A549 (cell line): Measurements from ENCODE around the gene NKIRAS2. TPM values are rescaled to one million over a fixed set of nuclear protein-coding genes. Genes with fewer than 3 reads are reported as not detected.

ENCODE experiments used
- ATAC-seq, 2 experiments: fragments of 200-7000 bp in 1 of 2; fragments of >200 bp in 1 of 2; cut with Nextera tagmentation in 1 of 2; cut with Tn5 transposase in 1 of 2; 3 replicates each; pipeline versions ENCODE4 v1.8.0 to v1.9.1; 2018 to 2020; ENCODE audit warnings: mild to moderate bottlenecking in 1 of 2, moderate library complexity in 1 of 2
- CTCF ChIA-PET: fragments of 300-600 bp; sonication (Branson Sonifier 250); formaldehyde crosslinking; extraction: SDS; loops from one replicate; lab custom pipeline; 2021; ENCODE audit warnings: antibody characterized with exemption, inconsistent platforms; lab: Yijun Ruan, JAX
- POLR2A ChIA-PET: fragments of 350-600 bp; formaldehyde crosslinking; extraction: SDS; loops from one replicate; lab custom pipeline; 2021; ENCODE audit warnings: antibody characterized with exemption, inconsistent platforms; lab: Yijun Ruan, JAX
- DNase-seq, 2 experiments: peaks; one replicate each; pipeline versions ENCODE4 v3.0.0 to v3.0.0-alpha.2; 2011 to 2016; ENCODE audit warnings: low read depth in 1 of 2, low spot score in 1 of 2
- FAIRE-seq: peaks from 2 replicates; lab custom pipeline; 2011; peaks lifted over from hg19 to GRCh38; lab: Jason Lieb, UNC
- H3K27ac ChIP-seq, 2 experiments: fragments of >200 bp; sonication (Bioruptor Twin); formaldehyde crosslinking; 3 replicates each; pipeline ENCODE4 v1.5.1; 2016 to 2017
- H3K4me1 ChIP-seq: fragments of >200 bp; sonication (Bioruptor Twin); formaldehyde crosslinking; 3 replicates; pipeline ENCODE4 v1.6.1; 2016
- H3K4me2 ChIP-seq: fragments of >200 bp; sonication (Bioruptor Twin); formaldehyde crosslinking; 3 replicates; pipeline ENCODE4 v1.6.1; 2016
- H3K4me3 ChIP-seq: fragments of >200 bp; sonication (Bioruptor Twin); formaldehyde crosslinking; 3 replicates; pipeline ENCODE4 v1.5.1; 2016
- H3K9me3 ChIP-seq: fragments of >200 bp; sonication (Bioruptor Twin); formaldehyde crosslinking; 3 replicates; pipeline ENCODE4 v1.6.1; 2016
- BHLHE40 ChIP-seq: IDR thresholded peaks from 2 replicates; pipeline ENCODE4 v1.6.1; 2012; ENCODE audit warnings: low read depth, low read length, inconsistent platforms
- CBX8 ChIP-seq: fragments of 200-600 bp; sonication (generic); IDR thresholded peaks from 2 replicates; pipeline ENCODE4 v1.6.1; 2016
- CHD4 ChIP-seq: fragments of 200-600 bp; sonication (generic); IDR thresholded peaks from 2 replicates; pipeline ENCODE4 v1.6.1; 2016; ENCODE audit warnings: antibody characterized with exemption, mild to moderate bottlenecking, borderline replicate concordance
- EHMT2 ChIP-seq: fragments of 200-600 bp; sonication (generic); IDR thresholded peaks from 2 replicates; pipeline ENCODE4 v1.6.1; 2016; ENCODE audit warnings: antibody characterized with exemption, low read depth, mild to moderate bottlenecking, moderate library complexity
- ELK1 ChIP-seq: fragments of 150-350 bp; IDR thresholded peaks from 2 replicates; pipeline ENCODE4 v1.6.1; 2014; ENCODE audit warnings: low read depth, mild to moderate bottlenecking, low read length
- EP300 ChIP-seq, 2 experiments: fragments of >200 bp; sonication (Bioruptor Twin); formaldehyde crosslinking; IDR thresholded peaks; 2 replicates in 1 of 2; 3 replicates in 1 of 2; pipeline ENCODE4 v1.6.1; 2016 to 2017
- FOXS1 ChIP-seq: fragments of 250-450 bp; sonication (Bioruptor Pico); IDR thresholded peaks from 2 replicates; pipeline ENCODE4 v1.5.0; 2020; ENCODE audit warnings: mild to moderate bottlenecking, moderate library complexity
- GATA3 ChIP-seq: IDR thresholded peaks from 2 replicates; pipeline ENCODE4 v1.6.1; 2012; ENCODE audit warnings: borderline replicate concordance
- HEYL ChIP-seq: fragments of 250-450 bp; sonication (Bioruptor Pico); IDR thresholded peaks from 2 replicates; pipeline ENCODE4 v1.8.0; 2021; ENCODE audit warnings: mild to moderate bottlenecking, moderate library complexity
- HOXA7 ChIP-seq: fragments of 250-450 bp; sonication (Bioruptor Pico); IDR thresholded peaks from 2 replicates; pipeline ENCODE4 v1.5.0; 2020; ENCODE audit warnings: mild to moderate bottlenecking, moderate library complexity
- HOXB5 ChIP-seq: fragments of 250-450 bp; sonication (Bioruptor Pico); IDR thresholded peaks from 2 replicates; pipeline ENCODE4 v1.5.0; 2020; ENCODE audit warnings: mild to moderate bottlenecking, moderate library complexity
- MAZ ChIP-seq: fragments of 150-350 bp; IDR thresholded peaks from 2 replicates; pipeline ENCODE4 v1.6.1; 2014; ENCODE audit warnings: antibody characterized with exemption, low read depth, low read length, borderline replicate concordance
- MYC ChIP-seq: IDR thresholded peaks from 2 replicates; pipeline ENCODE4 v1.6.1; 2012; ENCODE audit warnings: mild to moderate bottlenecking, inconsistent platforms, low read length, improper control_type of control experiment, borderline replicate concordance
- NR3C1 ChIP-seq: fragments of >200 bp; sonication (Bioruptor Twin); formaldehyde crosslinking; IDR thresholded peaks from 3 replicates; pipeline ENCODE4 v1.6.1; 2017
- PBX3 ChIP-seq: IDR thresholded peaks from 2 replicates; pipeline ENCODE4 v1.6.1; 2012
- PHF8 ChIP-seq: fragments of 200-600 bp; sonication (generic); IDR thresholded peaks from 2 replicates; pipeline ENCODE4 v1.6.1; 2016; ENCODE audit warnings: low read depth, mild to moderate bottlenecking, antibody characterized with exemption, moderate library complexity, borderline replicate concordance
- RNF2 ChIP-seq: fragments of 200-600 bp; sonication (generic); IDR thresholded peaks from 2 replicates; pipeline ENCODE4 v1.6.1; 2016; ENCODE audit warnings: low read depth, mild to moderate bottlenecking, antibody characterized with exemption, moderate library complexity, borderline replicate concordance
- SMC3 ChIP-seq: fragments of >200 bp; sonication (Bioruptor Twin); formaldehyde crosslinking; IDR thresholded peaks from 3 replicates; pipeline ENCODE4 v1.6.1; 2018; ENCODE audit warnings: inconsistent platforms
- ZSCAN20 ChIP-seq: fragments of 250-450 bp; sonication (Bioruptor Pico); IDR thresholded peaks from 2 replicates; pipeline ENCODE4 v1.8.0; 2022; ENCODE audit warnings: mild to moderate bottlenecking, moderate library complexity
- WGBS: methylation state at CpG from one replicate; pipeline ENCODE4 v1.1.6; 2017; ENCODE audit errors: missing lambda C conversion rate; 5-methylcytosine and 5-hydroxymethylcytosine counted together
- polyA plus RNA-seq, 4 experiments: library from polyadenylated mRNA; depleted of rRNA in 3 of 4; stranded (reverse); fragments of >200 nt; fragmentation: RNase III in 1 of 4; extraction: RNeasy Plus Mini Kit Qiagen cat#74134 plus additional on column Dnase treatment in 1 of 4; gene quantifications; 2 replicates in 3 of 4; 3 replicates in 1 of 4; pipeline ENCODE4 v1.2.3, GENCODE V29; 2011 to 2017
- TF ChIP-seq, protein P1 (sequence below): IDR thresholded peaks from 2 replicates; pipeline ENCODE4 v1.6.1; 2012
- TF ChIP-seq, protein P2 (sequence below): fragments of 450-650 bp; IDR thresholded peaks from 2 replicates; pipeline ENCODE4 v1.6.1; 2014; ENCODE audit warnings: antibody characterized with exemption
- TF ChIP-seq, protein P3 (sequence below): fragments of 250-450 bp; sonication (Bioruptor Pico); IDR thresholded peaks from 2 replicates; pipeline ENCODE4 v1.5.0; 2020; ENCODE audit warnings: low read depth, mild to moderate bottlenecking, moderate library complexity
- TF ChIP-seq, protein P4 (sequence below): IDR thresholded peaks from 2 replicates; pipeline ENCODE4 v1.6.1; 2012; ENCODE audit warnings: low read depth, borderline replicate concordance

The NKIRAS2 gene
- polyA plus RNA-seq, 2 of the 4 experiments (the other 2 are of a cell fraction), result 48.0 to 52.2 TPM

GRCh38 chr17:41976142-41976768, 43.6 kb upstream of the NKIRAS2 start:
- 0 out of 3 replicates have a peak, but pooled peaks cover 7% of the 10 kb centered on the region for H3K4me1 ChIP-seq
- ChIA-PET POLR2A (interaction anchor here (1.4 kb wide), 1 partner anchor 9 kb away, joined by 4 read pairs; the partner anchor contains the start of gene CNP), CTCF (interaction anchor here (0.8 to 29.5 kb wide), 8 partner anchors 10 to 239 kb away, joined by 3 to 378 read pairs (median 3); partner anchors contain the start of genes CNP, DNAJC7 and NKIRAS2)
- no peak overlapping the region for H3K4me3 ChIP-seq
- no peak for ATAC-seq
- H3K4me2 ChIP-seq, result no peak overlapping the region
- no peak for DNase-seq
- no peak for FAIRE-seq
- no peaks in the 10 kb centered on the region for H3K9me3 ChIP-seq
- no peak overlapping the region for H3K27ac ChIP-seq
- WGBS, result 91% methylated on average over 11 of the region's 11 CpGs
- TF ChIP-seq ZSCAN20, result no peak
- TF ChIP-seq, protein P1, sequence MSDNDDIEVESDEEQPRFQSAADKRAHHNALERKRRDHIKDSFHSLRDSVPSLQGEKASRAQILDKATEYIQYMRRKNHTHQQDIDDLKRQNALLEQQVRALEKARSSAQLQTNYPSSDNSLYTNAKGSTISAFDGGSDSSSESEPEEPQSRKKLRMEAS, result no peak
- no peak for TF ChIP-seq EHMT2
- TF ChIP-seq PBX3, result no peak
- TF ChIP-seq, protein P2, sequence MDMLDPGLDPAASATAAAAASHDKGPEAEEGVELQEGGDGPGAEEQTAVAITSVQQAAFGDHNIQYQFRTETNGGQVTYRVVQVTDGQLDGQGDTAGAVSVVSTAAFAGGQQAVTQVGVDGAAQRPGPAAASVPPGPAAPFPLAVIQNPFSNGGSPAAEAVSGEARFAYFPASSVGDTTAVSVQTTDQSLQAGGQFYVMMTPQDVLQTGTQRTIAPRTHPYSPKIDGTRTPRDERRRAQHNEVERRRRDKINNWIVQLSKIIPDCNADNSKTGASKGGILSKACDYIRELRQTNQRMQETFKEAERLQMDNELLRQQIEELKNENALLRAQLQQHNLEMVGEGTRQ, result no peak
- TF ChIP-seq, protein P3, sequence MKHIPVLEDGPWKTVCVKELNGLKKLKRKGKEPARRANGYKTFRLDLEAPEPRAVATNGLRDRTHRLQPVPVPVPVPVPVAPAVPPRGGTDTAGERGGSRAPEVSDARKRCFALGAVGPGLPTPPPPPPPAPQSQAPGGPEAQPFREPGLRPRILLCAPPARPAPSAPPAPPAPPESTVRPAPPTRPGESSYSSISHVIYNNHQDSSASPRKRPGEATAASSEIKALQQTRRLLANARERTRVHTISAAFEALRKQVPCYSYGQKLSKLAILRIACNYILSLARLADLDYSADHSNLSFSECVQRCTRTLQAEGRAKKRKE, result no peak
- no peak for TF ChIP-seq EP300 (IDR thresholded peaks at IDR 0.05)
- no peak for TF ChIP-seq CBX8
- TF ChIP-seq FOXS1 (CRISPR knock-in tag), result no peak
- no peak for TF ChIP-seq HEYL (CRISPR knock-in tag)
- TF ChIP-seq, all 56 proteins: peak for 0

DNA sequence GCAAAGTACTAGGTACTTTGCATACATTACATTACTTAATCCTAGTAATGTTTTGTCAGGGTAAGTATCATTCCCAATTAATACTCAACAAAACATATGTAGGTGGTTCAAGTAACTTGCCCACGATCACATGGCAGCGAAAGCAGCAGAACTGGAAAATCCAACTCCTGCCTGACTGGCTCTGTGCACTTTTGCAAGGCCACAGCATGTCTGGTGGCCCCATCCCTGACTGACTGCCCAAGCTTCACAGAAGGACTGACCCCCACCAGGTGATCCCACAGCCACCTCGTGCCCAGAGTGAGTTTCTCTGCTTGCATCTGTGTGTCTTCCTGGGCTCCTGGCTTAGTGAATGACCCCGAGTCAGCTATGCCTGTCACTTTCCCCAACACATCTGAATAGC, 41.9 kb upstream of the NKIRAS2 start:
- DNase-seq (no peak), FAIRE-seq (no peak), ATAC-seq (no peak)
- TF ChIP-seq CHD4 (no peak), NR3C1 (no peak), GATA3 (no peak), ELK1 (no peak), RNF2 (no peak), FOXS1 (CRISPR knock-in tag) (no peak), HOXB5 (CRISPR knock-in tag) (no peak), BHLHE40 (no peak), MAZ (no peak), SMC3 (no peak), MYC (no peak), HOXA7 (CRISPR knock-in tag) (no peak), PHF8 (no peak)
- TF ChIP-seq, protein P4, sequence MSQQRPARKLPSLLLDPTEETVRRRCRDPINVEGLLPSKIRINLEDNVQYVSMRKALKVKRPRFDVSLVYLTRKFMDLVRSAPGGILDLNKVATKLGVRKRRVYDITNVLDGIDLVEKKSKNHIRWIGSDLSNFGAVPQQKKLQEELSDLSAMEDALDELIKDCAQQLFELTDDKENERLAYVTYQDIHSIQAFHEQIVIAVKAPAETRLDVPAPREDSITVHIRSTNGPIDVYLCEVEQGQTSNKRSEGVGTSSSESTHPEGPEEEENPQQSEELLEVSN, result no peak
- TF ChIP-seq, protein P1, result no peak
- Histone ChIP-seq H3K4me1 (0 out of 3 replicates have a peak, but pooled peaks cover under 1% of the 10 kb centered on the region), H3K9me3 (no peaks in the 10 kb centered on the region), H3K4me2 (no peak overlapping the region), H3K4me3 (no peak overlapping the region), H3K27ac (no peak overlapping the region)
- ChIA-PET CTCF (interaction anchor here (2.2 to 29.5 kb wide), 3 partner anchors 12 to 43 kb away, joined by 7 to 378 read pairs (median 104); partner anchors contain the start of genes CNP, DNAJC7 and NKIRAS2), POLR2A (interaction anchor here (1.1 to 1.3 kb wide), 2 partner anchors 10 to 40 kb away, joined by 3 read pairs; no protein-coding TSS in a partner anchor)
- WGBS, result 94% methylated on average over 4 of the region's 4 CpGs
